H54 (cell line): ENCODE data around the gene DACH1.

Experiments
- DNase-seq: peaks from one replicate; pipeline ENCODE4 v3.0.0; 2011; ENCODE audit warnings: low spot score, mixed read lengths; ENCODE audit not compliant: insufficient read length
- FAIRE-seq: peaks from 3 replicates; lab custom pipeline; 2011; peaks lifted over from hg19 to GRCh38; lab: Jason Lieb, UNC
- POLR2A ChIP-seq: IDR thresholded peaks from 2 replicates; pipeline ENCODE4 v1.6.1; 2011; ENCODE audit warnings: low read depth, mild to moderate bottlenecking, low read length

The DACH1 gene

DNA sequence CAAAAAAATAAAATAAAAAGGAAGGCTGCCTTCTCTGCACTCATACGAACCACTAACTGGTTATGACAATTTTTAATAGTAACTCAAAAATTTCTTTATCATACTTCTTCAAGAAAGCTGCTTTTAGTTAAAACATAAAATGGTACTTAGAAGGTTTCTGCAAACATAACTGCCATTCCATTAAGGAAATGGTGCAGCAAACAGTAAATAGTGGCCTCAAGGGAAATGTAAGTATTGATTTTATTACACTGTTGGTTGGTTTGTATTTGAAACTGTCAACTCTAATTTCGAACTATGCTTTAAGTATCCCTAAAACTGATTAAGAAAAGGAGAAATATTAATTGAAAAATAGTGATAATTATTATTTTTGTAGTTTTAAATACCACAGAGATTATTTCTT is 278.0 kb downstream of the DACH1 start:
- TF ChIP-seq POLR2A = no peak
- FAIRE-seq = no peak
- DNase-seq = no peak

DNA sequence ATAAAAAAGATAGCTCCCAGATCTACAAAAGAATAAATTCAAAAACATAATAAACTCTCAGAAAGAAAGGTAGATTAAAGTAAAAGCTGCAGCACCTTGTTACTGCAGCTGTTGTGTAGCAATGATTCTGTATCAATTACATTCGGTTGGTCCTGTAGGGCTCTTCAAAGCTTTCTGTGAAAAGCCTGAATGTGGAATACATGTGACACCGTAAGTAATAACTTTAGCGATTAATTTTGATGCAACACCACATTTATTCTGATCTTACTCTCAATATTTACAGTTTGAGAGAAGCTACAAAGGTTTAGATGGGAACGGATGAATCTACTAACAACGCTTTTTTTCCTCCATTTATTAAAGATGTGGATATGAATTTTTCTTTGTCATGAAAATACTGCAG is 279.2 kb downstream of the DACH1 start:
- DNase-seq = no peak
- no peak for FAIRE-seq
- TF ChIP-seq POLR2A = no peak

DNA sequence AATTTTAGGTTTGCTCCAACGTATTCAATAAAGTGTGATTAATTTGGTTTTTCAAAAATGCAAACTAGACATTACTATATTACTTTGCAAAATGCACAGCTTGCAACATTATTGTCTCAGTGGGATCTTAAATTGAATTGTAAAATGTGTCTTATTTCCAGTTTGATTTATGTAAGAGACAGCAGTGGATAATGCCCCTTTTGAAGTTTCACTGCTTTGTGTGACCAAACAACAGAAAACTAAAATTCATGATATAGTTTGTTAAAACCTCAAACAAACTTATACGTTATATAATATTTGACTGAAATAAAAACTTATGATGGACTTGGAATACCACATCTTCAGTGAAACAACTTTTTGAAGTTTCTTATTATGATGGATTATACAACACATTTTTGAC is 279.8 kb downstream of the DACH1 start:
- FAIRE-seq (no peak), DNase-seq (no peak)
- TF ChIP-seq POLR2A = no peak

DNA sequence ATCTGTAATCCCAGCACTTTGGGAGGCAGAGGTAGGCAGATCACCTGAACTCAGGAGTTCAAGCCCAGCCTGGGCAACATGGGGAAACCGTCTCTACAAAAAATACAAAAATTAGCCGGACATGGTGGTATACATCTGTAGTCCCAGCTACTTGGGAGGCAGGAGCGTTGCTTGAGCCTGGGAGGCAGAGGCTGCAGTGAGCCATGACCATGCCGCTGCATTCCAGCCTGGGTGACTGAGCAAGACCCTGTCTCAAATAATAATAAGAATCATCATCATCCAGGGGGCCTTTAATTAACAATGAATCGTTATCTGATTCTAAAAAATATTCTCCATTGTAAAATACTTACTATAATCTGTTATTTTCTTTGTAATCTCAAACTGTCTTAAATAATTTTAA is 283.4 kb downstream of the DACH1 start:
- no peak for DNase-seq
- FAIRE-seq = no peak
- no peak for TF ChIP-seq POLR2A

DNA sequence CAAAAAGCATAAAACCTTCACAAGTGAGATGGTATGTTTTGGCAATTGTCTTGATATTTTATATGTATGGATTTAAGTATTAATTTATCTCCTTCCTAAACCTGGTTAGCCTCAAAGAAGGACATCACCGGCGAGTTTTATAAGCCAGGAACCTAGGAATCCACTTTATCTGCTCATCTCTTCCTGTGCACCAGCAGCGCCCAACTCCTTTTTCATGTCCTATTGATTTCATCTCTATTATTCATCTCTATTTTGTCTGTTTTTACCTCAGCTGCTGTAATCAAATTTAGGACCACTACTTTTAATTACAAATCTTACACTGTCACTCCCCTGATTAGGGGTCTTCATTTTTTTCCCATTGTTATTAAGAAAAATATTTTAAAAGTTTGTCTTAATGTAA is 286.4 kb downstream of the DACH1 start:
- DNase-seq = no peak
- TF ChIP-seq POLR2A = no peak
- no peak for FAIRE-seq

DNA sequence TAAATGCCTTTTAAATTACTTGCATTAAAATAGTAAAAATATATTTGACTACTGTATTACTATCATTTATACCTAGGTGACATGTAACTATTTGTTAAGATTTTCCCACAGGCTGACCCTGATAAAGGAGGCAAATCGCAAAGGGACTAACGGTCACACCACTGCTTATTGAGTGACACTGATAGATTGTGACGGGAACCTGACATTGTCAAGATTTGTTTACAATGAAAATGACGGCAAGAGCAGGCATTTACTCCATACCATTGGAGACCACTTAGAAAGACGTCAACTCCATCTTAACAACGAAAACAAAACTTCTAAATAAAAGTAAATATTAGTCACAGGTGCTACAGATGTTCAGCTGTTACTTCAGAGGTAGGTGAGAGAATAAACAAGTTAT is 289.0 kb downstream of the DACH1 start:
- DNase-seq (no peak), FAIRE-seq (no peak)
- no peak for TF ChIP-seq POLR2A

DNA sequence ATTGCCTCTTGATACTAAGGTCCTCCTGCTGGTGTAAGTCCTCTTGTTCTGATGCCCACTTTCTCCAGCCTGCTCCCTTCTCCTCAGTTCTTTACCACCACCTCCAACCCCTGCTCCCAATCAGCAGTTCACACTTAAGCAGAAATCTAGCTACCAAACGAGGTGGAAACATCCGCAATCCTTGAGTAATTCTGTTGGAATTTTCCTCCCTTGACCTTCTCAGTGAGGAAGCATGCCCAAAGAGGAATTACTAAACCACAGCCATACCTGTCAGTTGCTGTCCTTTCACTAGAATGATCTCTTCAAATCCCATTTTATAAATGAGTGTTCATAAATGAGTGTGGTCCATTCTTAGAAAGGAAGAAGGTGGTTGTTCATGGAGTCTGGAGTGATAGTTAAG is 289.9 kb downstream of the DACH1 start:
- FAIRE-seq = no peak
- DNase-seq = no peak
- no peak for TF ChIP-seq POLR2A

DNA sequence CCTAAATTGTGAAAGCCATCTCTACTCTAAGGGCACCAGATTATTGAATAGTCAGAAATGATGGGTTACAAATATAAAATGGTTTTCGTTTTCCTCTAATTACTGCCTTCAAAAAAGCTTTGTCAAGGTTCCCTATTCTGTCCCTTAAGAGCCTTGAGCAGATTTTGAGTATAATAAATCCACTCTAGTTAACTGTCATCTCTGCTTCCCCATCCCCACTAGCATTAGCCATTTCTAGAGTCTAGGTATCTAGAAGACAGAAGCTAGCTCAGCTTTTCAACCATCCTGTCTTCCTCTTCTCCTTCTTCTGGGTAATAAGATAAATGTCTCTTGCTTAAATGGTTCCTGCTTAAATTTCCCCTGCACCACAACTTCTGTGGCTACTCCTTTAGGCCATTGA is 290.4 kb downstream of the DACH1 start:
- no peak for TF ChIP-seq POLR2A
- FAIRE-seq (no peak), DNase-seq (no peak)

DNA sequence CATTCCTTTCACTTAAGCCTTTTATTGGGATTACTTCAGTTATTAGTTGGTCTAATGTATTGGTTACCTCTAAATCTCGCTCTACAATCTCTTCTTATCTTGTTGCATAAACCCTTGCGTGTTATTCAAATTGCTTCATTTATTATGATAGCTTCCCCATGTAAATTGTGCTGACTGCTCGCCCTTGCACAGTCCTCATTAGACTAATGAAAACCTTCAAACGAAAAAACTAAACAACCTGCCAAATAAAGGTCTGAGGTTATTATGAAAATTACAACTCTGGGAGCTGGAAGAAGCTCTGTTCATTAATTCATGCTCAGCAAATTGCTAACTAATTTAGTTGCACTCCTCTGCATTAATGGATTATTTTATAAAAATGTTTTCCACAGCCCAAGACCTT is 320.1 kb downstream of the DACH1 start:
- DNase-seq (no peak), FAIRE-seq (no peak)
- no peak for TF ChIP-seq POLR2A

DNA sequence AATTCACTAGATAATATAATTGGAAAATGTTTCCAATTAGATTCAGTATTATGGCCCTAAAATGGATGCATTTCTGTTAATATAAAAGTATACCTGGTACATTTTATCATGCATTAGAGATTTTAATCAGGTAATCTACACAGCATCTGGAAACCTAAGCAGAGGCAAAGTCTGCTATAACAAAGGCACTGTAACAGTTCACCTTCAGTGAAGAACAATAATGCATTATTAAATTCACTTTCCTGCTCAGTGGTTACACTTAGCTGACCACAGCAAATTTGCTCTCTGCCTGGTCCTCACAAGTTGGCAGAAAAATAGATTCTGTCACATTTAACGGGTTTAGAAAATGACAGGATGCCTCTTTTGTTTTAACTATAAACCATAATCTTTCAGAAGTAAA is 326.9 kb downstream of the DACH1 start:
- FAIRE-seq (no peak), DNase-seq (no peak)
- no peak for TF ChIP-seq POLR2A

DNA sequence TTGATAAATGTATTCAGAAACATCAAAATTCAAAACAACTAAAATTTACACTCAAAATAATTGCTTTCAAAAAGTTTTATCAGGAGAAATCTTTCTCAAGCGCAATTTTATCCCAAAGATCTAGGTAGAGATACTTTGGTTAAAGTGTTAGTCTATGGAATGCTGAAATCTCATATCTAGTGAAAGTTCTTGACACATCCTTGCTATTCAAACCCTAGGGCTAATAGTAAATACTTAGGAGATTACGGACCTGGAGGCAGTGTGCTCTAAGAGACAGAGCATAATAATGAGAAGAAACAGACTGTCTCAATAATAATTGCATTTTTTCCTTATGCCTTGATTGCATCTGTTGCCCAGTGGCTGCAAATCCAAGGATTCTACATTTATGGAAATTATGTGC is 330.8 kb downstream of the DACH1 start:
- TF ChIP-seq POLR2A = no peak
- FAIRE-seq = no peak
- DNase-seq = no peak

DNA sequence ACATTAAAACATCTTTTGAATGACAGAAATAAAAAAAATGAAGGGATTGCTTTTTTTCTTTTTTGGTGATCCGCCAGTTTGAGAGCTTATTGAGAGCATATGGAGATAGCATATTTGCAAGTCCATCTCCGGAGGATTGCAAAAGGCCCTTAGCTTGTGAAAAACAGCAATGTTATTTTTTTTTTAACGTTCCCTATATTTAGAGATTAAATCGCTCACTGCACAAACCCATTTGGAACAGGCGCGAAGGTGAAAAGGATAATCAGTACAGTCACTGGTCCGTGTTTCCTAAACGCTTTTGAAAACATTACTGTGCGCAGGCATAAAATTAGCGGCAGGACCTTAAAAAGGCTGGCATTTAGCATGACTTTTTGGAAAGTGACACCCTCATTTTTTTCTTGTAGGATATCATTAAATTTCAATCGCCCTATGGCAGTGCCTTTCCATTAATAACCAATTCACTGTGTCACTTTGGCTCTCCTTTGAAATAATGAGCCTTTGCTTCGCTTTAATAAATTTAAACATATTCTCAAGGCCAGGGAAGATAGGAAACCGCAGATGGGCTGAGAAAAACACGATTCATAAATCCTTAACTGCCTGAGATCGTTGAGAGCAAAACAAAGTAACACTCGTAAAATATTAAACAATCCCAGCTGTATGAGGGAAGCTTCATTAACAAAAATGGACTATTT is 342.2 kb downstream of the DACH1 start:
- no peak for TF ChIP-seq POLR2A
- DNase-seq (no peak), FAIRE-seq (no peak)

DNA sequence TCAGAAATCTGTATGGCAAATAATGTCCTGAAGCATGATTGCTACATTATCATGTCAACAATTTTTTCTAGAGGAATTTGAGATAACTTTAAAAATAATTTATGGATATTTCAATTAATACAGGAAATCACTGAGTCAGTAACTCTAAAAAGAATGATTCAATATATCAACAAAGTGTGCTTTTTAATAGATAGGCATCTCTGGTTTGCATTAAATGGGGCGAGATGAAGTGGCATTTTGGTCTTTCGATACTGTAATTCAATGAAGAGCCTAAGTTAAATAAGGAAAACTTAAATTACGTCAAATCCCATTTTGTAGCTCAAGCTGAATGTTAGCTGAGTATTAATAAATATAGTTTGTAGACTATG is 342.8 kb downstream of the DACH1 start:
- FAIRE-seq = no peak
- TF ChIP-seq POLR2A = no peak
- no peak for DNase-seq

DNA sequence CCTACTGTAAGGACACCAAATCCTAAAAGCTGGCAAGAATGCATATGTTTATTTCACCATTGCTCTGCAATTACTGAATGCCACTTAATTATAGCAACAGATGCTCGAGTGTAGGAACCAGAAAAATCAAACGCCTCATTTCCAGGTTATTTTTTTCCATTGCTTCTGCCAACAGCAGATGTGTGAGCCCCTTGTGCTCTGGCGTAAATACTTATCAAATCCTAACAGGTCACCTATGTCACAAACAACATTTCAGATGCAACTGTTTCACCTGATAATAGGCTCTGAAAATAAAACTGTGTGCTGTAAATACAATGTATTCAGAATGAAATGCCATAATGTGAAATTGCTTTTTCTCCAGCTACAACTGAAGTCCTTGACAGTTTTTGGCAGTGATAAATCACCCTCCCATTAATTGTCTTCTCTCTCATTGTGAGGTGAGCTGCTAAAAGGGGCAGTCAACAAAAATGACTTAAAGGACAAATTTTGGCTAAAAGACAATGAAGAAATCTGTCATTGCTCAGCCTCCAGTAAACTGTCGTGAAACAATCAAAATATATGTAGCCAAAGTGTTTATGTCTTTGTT is 344.0 kb downstream of the DACH1 start:
- no peak for TF ChIP-seq POLR2A
- DNase-seq = no peak
- FAIRE-seq = no peak

DNA sequence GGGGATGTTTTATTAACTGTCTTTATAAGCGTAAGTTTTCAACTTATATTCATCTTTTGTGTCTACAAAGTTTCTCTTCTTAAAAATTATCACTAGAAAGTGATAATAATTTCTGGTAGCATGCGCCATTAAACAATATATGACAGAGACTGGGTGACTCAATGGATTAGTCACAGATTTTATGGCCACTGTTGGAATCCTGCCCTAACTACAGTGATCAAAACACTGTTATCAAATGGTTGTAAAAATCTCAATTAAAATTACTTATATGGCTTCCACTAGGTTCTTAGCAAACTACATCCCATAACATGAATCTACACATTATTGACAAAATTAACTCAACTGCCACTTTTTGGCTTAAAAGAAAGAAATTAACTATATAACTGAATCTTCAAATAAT is 350.0 kb downstream of the DACH1 start:
- TF ChIP-seq POLR2A = no peak
- FAIRE-seq (no peak), DNase-seq (no peak)
